H9 (cell line): ENCODE measurements around the gene EXOC3. TPM values are rescaled to one million over a fixed set of nuclear protein-coding genes. Genes with fewer than 3 reads are reported as not detected.

ENCODE experiments used
- DNase-seq: peaks from one replicate; pipeline ENCODE4 v3.0.0-alpha.2; 2017
- H2AFZ ChIP-seq: one replicate; pipeline ENCODE4 v1.6.1; 2013; ENCODE audit warnings: mild to moderate bottlenecking, low read length, control low read depth, moderate library complexity
- H2AK5ac ChIP-seq: 2 replicates; pipeline ENCODE4 v1.6.1; 2013; ENCODE audit warnings: low read length, control low read depth, mixed read lengths; ENCODE audit not compliant: insufficient read length
- H2BK120ac ChIP-seq: one replicate; pipeline ENCODE4 v1.6.1; 2013; ENCODE audit warnings: low read depth, mild to moderate bottlenecking, low read length, control low read depth, inconsistent platforms; ENCODE audit not compliant: poor library complexity, severe bottlenecking
- H2BK12ac ChIP-seq: 2 replicates; pipeline ENCODE4 v1.6.1; 2013; ENCODE audit warnings: low read length, control low read depth, mixed read lengths, low read depth; ENCODE audit not compliant: insufficient read length
- H2BK15ac ChIP-seq: 2 replicates; pipeline ENCODE4 v1.6.1; 2013; ENCODE audit warnings: low read depth, low read length, control low read depth
- H2BK20ac ChIP-seq: one replicate; pipeline ENCODE4 v1.6.1; 2013; ENCODE audit warnings: low read depth, mild to moderate bottlenecking, low read length, control low read depth, inconsistent platforms; ENCODE audit not compliant: poor library complexity, severe bottlenecking
- H2BK5ac ChIP-seq: 2 replicates; pipeline ENCODE4 v1.6.1; 2013; ENCODE audit warnings: low read length, control low read depth, mixed read lengths; ENCODE audit not compliant: insufficient read length
- H3K14ac ChIP-seq: 2 replicates; pipeline ENCODE4 v1.6.1; 2013; ENCODE audit warnings: low read length, control low read depth; ENCODE audit not compliant: insufficient read depth
- H3K18ac ChIP-seq: 2 replicates; pipeline ENCODE4 v1.6.1; 2013; ENCODE audit warnings: low read depth, mild to moderate bottlenecking, mixed read lengths, low read length, control low read depth; ENCODE audit not compliant: insufficient read length
- H3K23ac ChIP-seq: 2 replicates; pipeline ENCODE4 v1.6.1; 2013; ENCODE audit warnings: low read length, control low read depth, mixed read lengths, low read depth; ENCODE audit not compliant: insufficient read length
- H3K23me2 ChIP-seq: 2 replicates; pipeline ENCODE4 v1.6.1; 2013; ENCODE audit warnings: low read depth, mild to moderate bottlenecking, mixed read lengths, low read length, control low read depth; ENCODE audit not compliant: insufficient read length, poor library complexity, severe bottlenecking
- H3K27ac ChIP-seq: 2 replicates; pipeline ENCODE4 v1.5.1; 2013; ENCODE audit warnings: low read length, control low read depth, mixed read lengths, low read depth; ENCODE audit not compliant: insufficient read length
- H3K27me3 ChIP-seq: 2 replicates; pipeline ENCODE4 v1.6.1; 2013; ENCODE audit warnings: low read length, control low read depth, inconsistent platforms; ENCODE audit not compliant: insufficient read depth
- H3K4ac ChIP-seq: 2 replicates; pipeline ENCODE4 v1.6.1; 2013; ENCODE audit warnings: low read depth, mild to moderate bottlenecking, control low read depth, inconsistent platforms, low read length, moderate library complexity
- H3K4me1 ChIP-seq: 2 replicates; pipeline ENCODE4 v1.6.1; 2013; ENCODE audit warnings: low read length, control low read depth, inconsistent platforms; ENCODE audit not compliant: insufficient read depth
- H3K4me2 ChIP-seq: 2 replicates; pipeline ENCODE4 v1.6.1; 2013; ENCODE audit warnings: low read length, control low read depth, mixed read lengths; ENCODE audit not compliant: insufficient read length, insufficient read depth
- H3K56ac ChIP-seq: 2 replicates; pipeline ENCODE4 v1.6.1; 2013; ENCODE audit warnings: low read depth, mild to moderate bottlenecking, mixed read lengths, low read length, control low read depth; ENCODE audit not compliant: insufficient read length
- H3K79me1 ChIP-seq: 2 replicates; pipeline ENCODE4 v1.6.1; 2013; ENCODE audit warnings: low read depth, mild to moderate bottlenecking, moderate library complexity, low read length, control low read depth, inconsistent platforms; ENCODE audit not compliant: insufficient read depth, poor library complexity, severe bottlenecking
- H3K79me2 ChIP-seq: 2 replicates; pipeline ENCODE4 v1.6.1; 2013; ENCODE audit warnings: low read length, control low read depth, inconsistent platforms; ENCODE audit not compliant: insufficient read depth
- H3K9ac ChIP-seq: 2 replicates; pipeline ENCODE4 v1.6.1; 2013; ENCODE audit warnings: low read length, control low read depth, mixed read lengths; ENCODE audit not compliant: insufficient read length; ENCODE audit errors: extremely low read depth
- H3K9me3 ChIP-seq: one replicate; pipeline ENCODE4 v1.6.1; 2013; ENCODE audit warnings: low read depth, low read length, inconsistent platforms; ENCODE audit not compliant: control insufficient read depth
- H3T11ph ChIP-seq: one replicate; pipeline ENCODE4 v1.6.1; 2013; ENCODE audit warnings: mild to moderate bottlenecking, low read length, control low read depth, inconsistent platforms
- H4K20me1 ChIP-seq: one replicate; pipeline ENCODE4 v1.6.1; 2013; ENCODE audit not compliant: control insufficient read depth, insufficient read length, insufficient read depth
- H4K5ac ChIP-seq: 2 replicates; pipeline ENCODE4 v1.6.1; 2013; ENCODE audit warnings: low read depth, mild to moderate bottlenecking, mixed read lengths, low read length, control low read depth; ENCODE audit not compliant: insufficient read length
- H4K8ac ChIP-seq: replicated peaks from 2 replicates; pipeline ENCODE4 v1.6.1; 2013; ENCODE audit warnings: low read length, control low read depth, mixed read lengths, low read depth; ENCODE audit not compliant: insufficient read length
- H4K91ac ChIP-seq: 2 replicates; pipeline ENCODE4 v1.6.1; 2013; ENCODE audit warnings: low read depth, mild to moderate bottlenecking, moderate library complexity, mixed read lengths, low read length, control low read depth; ENCODE audit not compliant: insufficient read length
- H3K27ac Mint-ChIP-seq, 3 experiments: 2 replicates in 2 of 3; 3 replicates in 1 of 3; pipeline ENCODE4 v1.8.0; 2020 to 2021; ENCODE audit warnings: mixed read lengths in 3 of 3, mild to moderate bottlenecking in 1 of 3, moderate library complexity in 1 of 3
- H3K27me3 Mint-ChIP-seq: 2 replicates; pipeline ENCODE4 v1.8.0; 2021; ENCODE audit warnings: low read depth, mild to moderate bottlenecking, moderate library complexity, mixed read lengths
- H3K36me3 Mint-ChIP-seq, 3 experiments: 2 replicates in 2 of 3; 3 replicates in 1 of 3; pipeline ENCODE4 v1.8.0; 2020 to 2021; ENCODE audit warnings: low read depth in 3 of 3, mixed read lengths in 3 of 3; ENCODE audit not compliant: insufficient read depth in 1 of 3
- H3K4me1 Mint-ChIP-seq, 2 experiments: 2 replicates each; pipeline ENCODE4 v1.8.0; 2020; ENCODE audit warnings: mixed read lengths in 2 of 2
- H3K4me3 Mint-ChIP-seq, 2 experiments: 2 replicates in 1 of 2; 3 replicates in 1 of 2; pipeline ENCODE4 v1.8.0; 2020 to 2021; ENCODE audit warnings: mild to moderate bottlenecking in 2 of 2, mixed read lengths in 2 of 2, moderate library complexity in 1 of 2
- H3K9me3 Mint-ChIP-seq, 2 experiments: 2 replicates in 1 of 2; 3 replicates in 1 of 2; pipeline ENCODE4 v1.8.0; 2020; ENCODE audit warnings: mild to moderate bottlenecking in 2 of 2, mixed read lengths in 2 of 2, moderate library complexity in 1 of 2
- WGBS: extraction: QIAGEN DNeasy Blood & Tissue Kit; methylation state at CpG from one replicate; pipeline ENCODE4 v1.1.7; 2013; ENCODE audit warnings: missing lambda C conversion rate, low lambda C conversion rate, mixed read lengths; ENCODE audit not compliant: insufficient read length; ENCODE audit errors: extremely low coverage; 5-methylcytosine and 5-hydroxymethylcytosine counted together
- total RNA-seq: library from RNA; stranded (reverse); gene quantifications from 2 replicates; pipeline ENCODE4 v1.2.1, GENCODE V29; 2021
- TF ChIP-seq, protein P1 (sequence below): fragments of 200-600 bp; sonication (generic); conservative IDR thresholded peaks from 3 replicates; pipeline ENCODE4 v1.8.0; 2021; ENCODE audit warnings: antibody characterized with exemption, mild to moderate bottlenecking

EXOC3 gene
- total RNA-seq, 1 experiment from 2014 or later = 36.7 TPM

DNA sequence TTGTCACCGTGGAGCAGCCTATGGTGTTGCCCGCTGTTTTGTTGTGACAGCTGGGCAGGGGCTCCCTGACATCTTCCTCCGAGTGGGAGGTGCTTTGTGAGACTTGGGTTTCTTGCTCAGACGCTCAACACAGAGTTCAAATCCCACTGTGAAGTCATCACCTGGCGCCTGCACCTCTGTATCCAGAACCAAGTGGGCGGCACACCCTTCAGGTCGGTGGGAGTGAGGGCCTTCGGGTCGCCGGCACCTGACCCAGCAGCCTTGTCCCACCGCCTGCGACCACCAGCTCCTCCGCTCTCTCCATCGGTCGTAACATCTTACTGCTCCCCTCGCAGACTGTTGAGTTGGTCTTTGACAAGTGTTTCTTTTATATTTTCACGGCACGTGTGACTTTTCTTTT is 37.6 kb upstream of the EXOC3 start:
- H4K91ac ChIP-seq = no peak overlapping the region
- no peak overlapping the region for H3K4ac ChIP-seq
- H3K27ac Mint-ChIP-seq = no peak overlapping the region
- no CpG with 5 or more reads among the region's 18 CpGs for WGBS
- no peak overlapping the region for H2AK5ac ChIP-seq
- peak; percentile 25 for DNase-seq
- H3K56ac ChIP-seq = no peak overlapping the region
- no peak overlapping the region; the same call in 1 of the 2 replicates for H3K14ac ChIP-seq
- H3K18ac ChIP-seq = no peak overlapping the region
- H3K27me3 Mint-ChIP-seq = peaks cover 44% of the 10 kb centered on the region
- peaks cover 0 to 5% of the 10 kb centered on the region in 2 experiments; a peak in 4 of 5 replicates for H3K9me3 Mint-ChIP-seq
- no peak overlapping the region for H2BK20ac ChIP-seq
- no peaks in the 10 kb centered on the region for H4K20me1 ChIP-seq
- no peak overlapping the region for H3K4me3 Mint-ChIP-seq
- H4K8ac ChIP-seq = no peak overlapping the region
- no peak overlapping the region for H3K27ac ChIP-seq
- no peak overlapping the region for H2BK15ac ChIP-seq
- no peak overlapping the region for H2BK5ac ChIP-seq
- H2BK120ac ChIP-seq = no peak overlapping the region
- H3K4me1 Mint-ChIP-seq = peaks cover 2 to 10% of the 10 kb centered on the region in 2 experiments
- TF ChIP-seq, protein P1, sequence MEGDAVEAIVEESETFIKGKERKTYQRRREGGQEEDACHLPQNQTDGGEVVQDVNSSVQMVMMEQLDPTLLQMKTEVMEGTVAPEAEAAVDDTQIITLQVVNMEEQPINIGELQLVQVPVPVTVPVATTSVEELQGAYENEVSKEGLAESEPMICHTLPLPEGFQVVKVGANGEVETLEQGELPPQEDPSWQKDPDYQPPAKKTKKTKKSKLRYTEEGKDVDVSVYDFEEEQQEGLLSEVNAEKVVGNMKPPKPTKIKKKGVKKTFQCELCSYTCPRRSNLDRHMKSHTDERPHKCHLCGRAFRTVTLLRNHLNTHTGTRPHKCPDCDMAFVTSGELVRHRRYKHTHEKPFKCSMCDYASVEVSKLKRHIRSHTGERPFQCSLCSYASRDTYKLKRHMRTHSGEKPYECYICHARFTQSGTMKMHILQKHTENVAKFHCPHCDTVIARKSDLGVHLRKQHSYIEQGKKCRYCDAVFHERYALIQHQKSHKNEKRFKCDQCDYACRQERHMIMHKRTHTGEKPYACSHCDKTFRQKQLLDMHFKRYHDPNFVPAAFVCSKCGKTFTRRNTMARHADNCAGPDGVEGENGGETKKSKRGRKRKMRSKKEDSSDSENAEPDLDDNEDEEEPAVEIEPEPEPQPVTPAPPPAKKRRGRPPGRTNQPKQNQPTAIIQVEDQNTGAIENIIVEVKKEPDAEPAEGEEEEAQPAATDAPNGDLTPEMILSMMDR = no peak
- H3K79me1 ChIP-seq = no peaks in the 10 kb centered on the region
- H3K27me3 ChIP-seq = no peaks in the 10 kb centered on the region
- no peak overlapping the region for H4K5ac ChIP-seq
- H2BK12ac ChIP-seq = no peak overlapping the region
- no peaks in the 10 kb centered on the region for H3K23me2 ChIP-seq
- H3K36me3 Mint-ChIP-seq = peaks cover 0 to 8% (median 0%) of the 10 kb centered on the region in 3 experiments; a peak in 2 of 7 replicates
- no peaks in the 10 kb centered on the region for H3K79me2 ChIP-seq
- H3K9ac ChIP-seq = no peak overlapping the region
- H3K4me2 ChIP-seq = no peak overlapping the region
- H3K4me1 ChIP-seq = no peaks in the 10 kb centered on the region
- H3T11ph ChIP-seq = no peak overlapping the region
- H3K9me3 ChIP-seq = no peaks in the 10 kb centered on the region
- no peak overlapping the region for H3K23ac ChIP-seq
- H2AFZ ChIP-seq = no peak overlapping the region
